GM12875 (cell line): ENCODE measurements around the gene ADORA3.

ENCODE experiments used
- H3K4me3 ChIP-seq: one replicate; pipeline ENCODE4 v1.5.1; 2011; ENCODE audit warnings: low read depth, low read length, control low read depth
- TF ChIP-seq, protein P1 (sequence below): IDR thresholded peaks from 2 replicates; pipeline ENCODE4 v1.5.1; 2011; ENCODE audit warnings: low read depth, mild to moderate bottlenecking, control low read depth, inconsistent platforms, low read length, moderate library complexity, borderline replicate concordance; ENCODE audit not compliant: insufficient read depth

The ADORA3 gene

DNA sequence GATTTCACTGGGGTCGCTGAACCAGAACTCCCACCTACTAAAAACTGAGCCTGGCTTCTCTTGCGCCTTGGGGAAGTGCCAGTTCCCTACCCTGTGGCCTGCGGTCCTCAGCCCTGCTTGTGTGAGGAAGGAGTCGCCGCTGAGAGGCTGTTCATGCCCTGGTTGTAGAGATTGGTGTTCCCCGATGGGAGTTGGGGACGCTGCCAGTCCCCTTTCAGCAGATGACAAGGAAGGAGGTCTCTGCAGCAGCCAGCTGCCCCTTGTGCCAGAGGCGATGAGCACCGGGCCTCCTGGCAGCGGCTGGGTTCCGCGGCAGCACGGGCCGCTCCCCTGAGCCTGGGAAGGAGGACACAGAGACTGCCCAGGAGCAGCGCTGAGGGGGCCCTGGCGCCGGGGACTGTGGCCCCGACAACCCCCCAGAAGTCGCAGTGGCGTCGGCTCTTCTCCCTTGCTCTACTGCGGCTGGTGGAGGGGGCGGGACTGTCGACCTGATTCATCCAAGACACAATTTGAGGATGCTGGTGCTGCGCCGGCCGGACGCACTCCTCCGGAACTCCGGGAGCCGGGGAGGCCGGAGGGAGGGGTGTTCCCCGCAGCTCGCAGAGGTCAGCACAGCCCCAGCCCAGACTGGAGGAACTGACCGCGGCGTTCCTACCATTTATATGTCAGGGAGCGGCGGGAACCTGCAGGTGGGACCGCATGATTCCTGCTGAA is 12.0 kb upstream of the ADORA3 start:
- TF ChIP-seq, protein P1, sequence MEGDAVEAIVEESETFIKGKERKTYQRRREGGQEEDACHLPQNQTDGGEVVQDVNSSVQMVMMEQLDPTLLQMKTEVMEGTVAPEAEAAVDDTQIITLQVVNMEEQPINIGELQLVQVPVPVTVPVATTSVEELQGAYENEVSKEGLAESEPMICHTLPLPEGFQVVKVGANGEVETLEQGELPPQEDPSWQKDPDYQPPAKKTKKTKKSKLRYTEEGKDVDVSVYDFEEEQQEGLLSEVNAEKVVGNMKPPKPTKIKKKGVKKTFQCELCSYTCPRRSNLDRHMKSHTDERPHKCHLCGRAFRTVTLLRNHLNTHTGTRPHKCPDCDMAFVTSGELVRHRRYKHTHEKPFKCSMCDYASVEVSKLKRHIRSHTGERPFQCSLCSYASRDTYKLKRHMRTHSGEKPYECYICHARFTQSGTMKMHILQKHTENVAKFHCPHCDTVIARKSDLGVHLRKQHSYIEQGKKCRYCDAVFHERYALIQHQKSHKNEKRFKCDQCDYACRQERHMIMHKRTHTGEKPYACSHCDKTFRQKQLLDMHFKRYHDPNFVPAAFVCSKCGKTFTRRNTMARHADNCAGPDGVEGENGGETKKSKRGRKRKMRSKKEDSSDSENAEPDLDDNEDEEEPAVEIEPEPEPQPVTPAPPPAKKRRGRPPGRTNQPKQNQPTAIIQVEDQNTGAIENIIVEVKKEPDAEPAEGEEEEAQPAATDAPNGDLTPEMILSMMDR = no peak
- H3K4me3 ChIP-seq = peak overlapping the region; percentile 42

DNA sequence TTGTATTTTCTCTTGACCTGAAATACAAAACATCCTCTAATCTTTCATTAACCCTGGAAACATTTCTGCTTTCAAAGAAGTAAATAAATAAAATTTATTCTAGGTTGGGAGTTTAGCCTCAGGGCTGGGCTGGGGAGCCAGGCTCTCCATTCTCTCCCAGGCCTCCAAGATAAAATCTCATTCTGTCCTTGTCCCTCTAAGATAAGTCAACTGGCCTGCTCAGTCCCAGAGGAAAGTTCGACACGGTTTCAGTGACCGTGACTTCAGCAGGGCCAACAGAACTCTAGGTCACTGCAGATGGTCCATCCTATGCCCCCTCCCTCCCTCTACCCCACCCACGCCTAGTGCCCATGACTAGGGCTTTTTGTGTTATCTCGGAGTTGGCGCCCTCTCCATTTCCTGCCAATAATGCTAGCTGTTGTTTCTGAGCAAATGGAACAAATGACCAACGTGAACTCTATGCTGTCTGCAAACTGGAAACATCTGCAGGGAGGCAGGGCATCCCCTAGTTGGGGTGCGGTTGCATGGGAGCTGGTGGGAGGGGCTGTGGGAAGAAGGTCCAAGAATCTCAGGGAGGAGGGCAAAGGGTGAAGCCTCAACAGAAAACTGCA is 10.1 kb upstream of the ADORA3 start:
- TF ChIP-seq, protein P1 = no peak
- H3K4me3 ChIP-seq = no peak overlapping the region

DNA sequence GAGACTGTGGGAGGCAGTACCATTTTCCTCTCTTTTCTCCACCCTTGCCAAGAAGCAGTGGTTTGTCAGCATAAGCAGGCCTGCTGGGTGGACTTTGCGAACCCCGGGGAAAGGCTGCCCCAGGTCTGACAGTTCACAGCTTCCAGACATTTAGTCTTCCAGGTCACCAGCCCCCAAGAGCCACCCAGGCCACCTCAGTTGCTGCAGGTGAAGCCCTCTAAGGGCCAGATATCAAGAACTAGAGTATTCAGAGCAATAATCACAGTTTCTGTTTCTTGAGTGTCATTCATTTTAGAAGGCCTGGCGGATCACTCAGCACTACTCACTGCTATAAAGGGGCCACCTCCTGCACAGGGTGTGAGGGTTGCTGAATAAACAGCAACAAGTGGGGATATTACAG is 9.5 kb upstream of the ADORA3 start:
- TF ChIP-seq, protein P1 = no peak
- H3K4me3 ChIP-seq = no peak overlapping the region

DNA sequence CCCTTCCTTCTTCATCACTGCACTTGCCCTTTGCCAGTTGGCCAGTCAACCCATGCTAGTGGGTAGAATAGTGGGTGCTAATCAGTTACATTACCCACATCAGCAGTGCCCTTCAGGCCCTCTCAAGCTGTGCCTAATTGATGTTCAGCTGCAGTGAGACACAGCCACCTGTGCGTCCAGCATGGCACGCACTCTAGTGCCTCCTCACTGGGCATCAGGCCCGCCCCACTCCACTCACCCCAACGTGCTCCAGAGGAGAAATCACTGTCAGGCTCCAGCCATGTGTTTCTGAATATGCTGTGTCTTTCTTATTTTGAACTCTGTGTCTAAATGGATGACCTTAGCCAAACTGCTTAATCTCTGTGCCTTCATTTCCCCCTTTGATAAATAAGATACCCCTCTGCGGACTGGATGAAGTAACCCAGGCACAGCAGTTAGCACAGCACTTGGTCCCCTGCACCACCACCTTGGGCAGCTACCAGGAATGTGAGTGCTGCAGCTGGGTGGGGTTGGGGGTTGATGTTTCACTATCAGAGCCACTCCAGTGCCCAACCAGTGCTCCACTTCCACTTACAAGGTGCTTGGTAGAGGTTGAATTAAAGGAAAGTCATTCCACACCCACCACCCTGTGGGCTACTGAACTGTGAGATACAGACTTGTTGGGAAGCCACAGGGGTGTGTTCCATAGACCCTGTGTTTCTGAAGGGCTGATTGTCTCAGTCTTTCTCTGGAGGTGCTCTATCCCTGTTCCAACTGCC is 8.9 kb upstream of the ADORA3 start:
- TF ChIP-seq, protein P1 = no peak
- H3K4me3 ChIP-seq = no peak overlapping the region

DNA sequence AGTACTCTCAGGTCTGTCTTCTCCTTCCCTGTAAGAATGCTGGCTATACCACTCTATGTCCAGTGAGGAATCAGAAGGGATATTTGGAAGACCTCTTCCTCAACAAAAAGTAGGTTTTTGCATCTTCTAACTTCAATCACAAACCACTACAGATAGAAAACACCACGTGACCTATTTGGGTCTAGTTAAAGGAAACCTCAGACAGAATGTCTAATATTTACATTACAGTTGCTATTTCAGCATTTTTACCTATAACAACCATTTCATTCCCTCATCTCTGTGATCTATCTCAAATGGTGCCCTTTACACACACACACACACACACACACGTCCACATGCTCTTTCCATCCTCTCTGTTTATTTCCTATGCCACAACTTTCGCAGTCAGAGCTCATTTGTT is 7.9 kb upstream of the ADORA3 start:
- no peak overlapping the region for H3K4me3 ChIP-seq
- TF ChIP-seq, protein P1 = no peak

DNA sequence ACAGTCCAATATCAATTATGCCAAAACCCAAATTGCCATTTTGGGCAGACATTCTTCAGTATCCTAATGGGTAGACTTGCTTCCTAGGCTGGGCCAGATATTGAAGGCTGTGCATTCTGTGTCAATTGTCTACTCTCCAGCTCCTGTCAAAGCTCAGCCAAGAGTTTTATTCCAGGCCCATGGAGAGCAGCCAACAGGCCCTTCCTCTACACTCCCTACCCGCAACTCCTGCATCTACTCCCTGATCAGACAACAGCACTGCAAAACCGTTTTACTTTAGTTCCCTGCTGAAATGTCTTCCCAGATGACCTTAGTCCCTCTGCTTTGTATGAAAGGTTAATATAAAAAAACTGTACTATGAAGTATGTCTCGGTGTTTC is 6.6 kb upstream of the ADORA3 start:
- TF ChIP-seq, protein P1 = no peak
- H3K4me3 ChIP-seq = no peak overlapping the region
